Right lobe of liver (tissue), 6 donors: Measurements from ENCODE around the gene TNFAIP3. TPM values are rescaled to one million over a fixed set of nuclear protein-coding genes. Genes with fewer than 3 reads are reported as not detected.

ENCODE experiments used
- ATAC-seq, 4 donors: fragments of 200-7000 bp; cut with Tn5 transposase; one replicate each; pipeline ENCODE4 v1.9.1; 2020; ENCODE audit warnings: mild to moderate bottlenecking in 4 of 4, moderate library complexity in 4 of 4
- DNase-seq, 3 donors: peaks; one replicate each; pipeline ENCODE4 v3.0.0-alpha.2; 2020
- H3K27ac ChIP-seq, 3 donors: fragments of 200-600 bp; one replicate each; pipeline ENCODE4 v1.8.0; 2022
- H3K27me3 ChIP-seq, 2 donors: fragments of 200-600 bp; one replicate each; pipeline ENCODE4 v1.8.0; 2022
- H3K36me3 ChIP-seq, 4 donors: fragments of 200-600 bp; sonication (generic) in 1 of 4; one replicate each; pipeline versions ENCODE4 v1.5.1 to v1.8.0; 2017 to 2022; ENCODE audit warnings: control low read depth in 1 of 4
- H3K4me1 ChIP-seq, 4 donors: fragments of 200-600 bp; sonication (generic) in 1 of 4; one replicate each; pipeline versions ENCODE4 v1.5.1 to v1.8.0; 2017 to 2022; ENCODE audit warnings: control low read depth in 1 of 4
- H3K4me3 ChIP-seq, 3 donors: fragments of 200-600 bp; one replicate each; pipeline ENCODE4 v1.8.0; 2022
- H3K9me3 ChIP-seq, 4 donors: fragments of 200-600 bp; sonication (generic) in 1 of 4; one replicate each; pipeline versions ENCODE4 v1.5.1 to v1.8.0; 2017 to 2022; ENCODE audit warnings: control low read depth in 1 of 4
- POLR2A ChIP-seq: fragments of 450-650 bp; IDR thresholded peaks from one replicate; pipeline ENCODE4 v1.6.1; 2017; ENCODE audit warnings: antibody characterized with exemption, mild to moderate bottlenecking
- WGBS: methylation state at CpG from one replicate; pipeline ENCODE4 v1.1.6; 2018; ENCODE audit warnings: low coverage, low lambda C conversion rate; ENCODE audit not compliant: insufficient coverage; ENCODE audit errors: missing lambda C conversion rate; 5-methylcytosine and 5-hydroxymethylcytosine counted together
- intact Hi-C, 2 donors: fragments of 100-400 bp; cut with DNase I; formaldehyde crosslinking; loops; one replicate each; pipeline versions ENCODE4 v1.11.2 to v1.14.1; 2022
- total RNA-seq, 6 experiments: library from RNA; depleted of rRNA in 2 of 6; stranded (reverse); fragments of >200 nt in 2 of 6; fragmentation: NEBNext Ultra II Directional in 3 of 6; extraction: Animal tissue kit (Norgen Biotek cat#: 25700) in 3 of 6; gene quantifications; one replicate each; pipeline versions ENCODE4 v1.1.0 to v1.2.4, GENCODE V29; 2016 to 2023
- TF ChIP-seq, protein P1 (sequence below), 4 donors: fragments of 200-600 bp in 3 of 4; fragments of 450-650 bp in 1 of 4; IDR thresholded peaks; one replicate each; pipeline versions ENCODE4 v1.5.1 to v1.8.0; 2016 to 2022; ENCODE audit warnings: antibody characterized with exemption in 4 of 4, mild to moderate bottlenecking in 2 of 4
- donor health status: DM: no; HTN: yes; CAD: no.
- donor health status: DM: no; HTN: no; CAD: no.
- donor health status: DM: no; HTN: no; CAD: no.
- donor health status: DM: no; HTN: yes; CAD: no.
- donor health status: DM: no; HTN: yes; CAD: no.

The TNFAIP3 gene
- total RNA-seq, 6 experiments from 2014 or later: 8.3 to 38.1 (median 13.6) TPM

DNA sequence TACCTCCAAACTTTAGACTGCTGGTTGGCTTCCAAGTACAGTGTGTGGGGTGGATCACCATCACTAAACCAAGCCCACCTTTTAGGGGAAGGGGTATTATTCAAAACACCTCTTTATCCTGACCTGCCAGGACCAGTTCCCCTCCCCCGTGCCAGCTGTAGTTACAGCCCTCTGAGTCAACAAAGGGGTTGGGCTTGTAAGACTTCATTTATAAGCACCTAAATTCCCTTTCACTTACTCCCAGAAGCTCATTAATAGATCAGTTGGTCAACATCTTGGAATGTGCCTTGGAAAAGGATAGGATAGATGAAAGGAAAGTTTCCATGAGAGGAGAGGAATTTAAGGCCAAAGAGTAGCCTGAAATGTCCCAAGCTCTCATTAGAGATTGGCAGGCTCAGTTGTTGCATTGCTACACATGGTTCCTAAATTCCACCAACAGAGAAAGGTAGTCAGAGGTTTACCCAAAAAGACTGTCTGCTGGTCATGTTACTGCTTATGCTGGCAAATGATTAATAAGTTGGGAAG lies 59.2 kb downstream of the TNFAIP3 start:
- H3K36me3 ChIP-seq: no peaks in the 10 kb centered on the region
- H3K4me3 ChIP-seq: no peak overlapping the region
- no peaks in the 10 kb centered on the region for H3K4me1 ChIP-seq
- no peaks in the 10 kb centered on the region for H3K27me3 ChIP-seq
- TF ChIP-seq POLR2A: no peak
- TF ChIP-seq, protein P1, sequence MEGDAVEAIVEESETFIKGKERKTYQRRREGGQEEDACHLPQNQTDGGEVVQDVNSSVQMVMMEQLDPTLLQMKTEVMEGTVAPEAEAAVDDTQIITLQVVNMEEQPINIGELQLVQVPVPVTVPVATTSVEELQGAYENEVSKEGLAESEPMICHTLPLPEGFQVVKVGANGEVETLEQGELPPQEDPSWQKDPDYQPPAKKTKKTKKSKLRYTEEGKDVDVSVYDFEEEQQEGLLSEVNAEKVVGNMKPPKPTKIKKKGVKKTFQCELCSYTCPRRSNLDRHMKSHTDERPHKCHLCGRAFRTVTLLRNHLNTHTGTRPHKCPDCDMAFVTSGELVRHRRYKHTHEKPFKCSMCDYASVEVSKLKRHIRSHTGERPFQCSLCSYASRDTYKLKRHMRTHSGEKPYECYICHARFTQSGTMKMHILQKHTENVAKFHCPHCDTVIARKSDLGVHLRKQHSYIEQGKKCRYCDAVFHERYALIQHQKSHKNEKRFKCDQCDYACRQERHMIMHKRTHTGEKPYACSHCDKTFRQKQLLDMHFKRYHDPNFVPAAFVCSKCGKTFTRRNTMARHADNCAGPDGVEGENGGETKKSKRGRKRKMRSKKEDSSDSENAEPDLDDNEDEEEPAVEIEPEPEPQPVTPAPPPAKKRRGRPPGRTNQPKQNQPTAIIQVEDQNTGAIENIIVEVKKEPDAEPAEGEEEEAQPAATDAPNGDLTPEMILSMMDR (IDR thresholded peaks at IDR 0.05): no peak
- no peaks in the 10 kb centered on the region for H3K9me3 ChIP-seq
- no peak overlapping the region for H3K27ac ChIP-seq
- WGBS: 38% methylated on average over 1 of the region's 1 CpG
- intact Hi-C loops: no loop called here
- DNase-seq (no peak), ATAC-seq (peak in 1 of 4 donors; percentile 43)

DNA sequence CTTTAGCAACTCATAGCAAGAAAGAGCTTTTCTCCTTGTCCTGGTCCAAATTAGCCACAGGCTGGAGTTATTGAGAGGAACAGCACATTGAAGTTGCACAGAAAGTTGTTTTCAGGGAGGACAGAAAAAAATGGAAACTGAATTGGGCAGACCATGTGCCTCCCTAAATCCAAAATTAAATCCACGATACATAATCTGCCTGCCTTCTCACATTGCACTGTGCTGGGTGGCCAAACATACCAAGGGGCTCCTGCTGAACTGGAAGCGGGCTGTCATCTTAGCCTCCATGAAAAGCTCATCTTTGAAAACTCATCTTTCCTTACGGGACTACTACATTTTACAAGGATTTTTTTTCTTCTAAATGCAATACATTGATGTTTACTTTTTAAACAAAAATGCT lies 59.9 kb downstream of the TNFAIP3 start:
- Histone ChIP-seq H3K27me3 (no peaks in the 10 kb centered on the region), H3K9me3 (no peaks in the 10 kb centered on the region), H3K27ac (no peak overlapping the region), H3K4me1 (no peaks in the 10 kb centered on the region), H3K4me3 (no peak overlapping the region), H3K36me3 (no peaks in the 10 kb centered on the region)
- DNase-seq (no peak), ATAC-seq (no peak)
- no peak for TF ChIP-seq POLR2A
- TF ChIP-seq, protein P1 (IDR thresholded peaks at IDR 0.05): no peak
- WGBS: 86% methylated on average over 3 of the region's 3 CpGs
- intact Hi-C loops: no loop called here

- no peaks in the 10 kb centered on the region for H3K9me3 ChIP-seq
- H3K36me3 ChIP-seq: no peaks in the 10 kb centered on the region
- TF ChIP-seq, protein P1 (IDR thresholded peaks at IDR 0.05): no peak
- no peak for TF ChIP-seq POLR2A
- H3K4me1 ChIP-seq: no peaks in the 10 kb centered on the region
- 15% methylated on average over 6 of the region's 8 CpGs for WGBS
- intact Hi-C loops: no loop called here
- DNase-seq: peak in 1 of 3 donors; percentile 30
- ATAC-seq: peak; percentile 49 to 69 (median 58)
- no peak overlapping the region for H3K4me3 ChIP-seq
- H3K27ac ChIP-seq: no peak overlapping the region
- H3K27me3 ChIP-seq: no peaks in the 10 kb centered on the region
Observed at GRCh38 chr6:137927777-137928218, 60.7 kb downstream of the TNFAIP3 start.

GRCh38 chr6:137928286-137928685 lies 61.2 kb downstream of the TNFAIP3 start:
- DNase-seq (no peak), ATAC-seq (peak in 3 of 4 donors; percentile 16 to 46 (median 24))
- no peaks in the 10 kb centered on the region for H3K27me3 ChIP-seq
- no peaks in the 10 kb centered on the region for H3K36me3 ChIP-seq
- 57% methylated on average over 2 of the region's 2 CpGs for WGBS
- no peaks in the 10 kb centered on the region for H3K4me1 ChIP-seq
- H3K27ac ChIP-seq: no peak overlapping the region
- intact Hi-C loops: no loop called here
- H3K9me3 ChIP-seq: no peaks in the 10 kb centered on the region
- H3K4me3 ChIP-seq: no peak overlapping the region
- TF ChIP-seq, protein P1 (IDR thresholded peaks at IDR 0.05): no peak
- TF ChIP-seq POLR2A: no peak
